ENCODE measurements around the gene TRIO. TPM values are rescaled to one million over a fixed set of nuclear protein-coding genes. Genes with fewer than 3 reads are reported as not detected.
A peak's percentile ranks its signal among the peaks of the same experiment; 100 is the strongest.

Gene TRIO
- total and polyA plus RNA-seq, 2 donors (not counting 1 experiment from before 2014, with no cell fraction given): 134 to 281 TPM

DNA sequence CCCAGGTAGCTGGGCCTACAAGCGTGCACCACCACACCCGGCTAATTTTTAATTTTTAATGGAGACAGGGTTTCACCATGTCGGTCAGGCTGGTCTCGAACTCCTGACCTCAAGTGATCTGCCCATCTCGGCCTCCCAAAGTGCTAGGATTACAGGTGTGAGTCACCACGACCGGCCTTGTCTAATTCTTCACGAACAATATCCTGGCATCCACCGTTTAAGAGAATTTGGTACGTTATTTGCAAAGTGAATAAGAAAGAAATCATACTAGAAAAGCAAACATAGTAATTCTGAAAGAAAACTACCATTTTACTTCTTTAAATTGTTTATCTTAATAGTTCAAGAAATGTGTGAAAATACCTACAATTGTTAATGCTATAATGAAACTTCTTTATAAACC lies 42.9 kb upstream of the TRIO start:
- TF ChIP-seq EZH2 (IDR thresholded peaks at IDR 0.05; ENCODE audit: low read length, missing control alignments): no peak
- TF ChIP-seq, protein P1, sequence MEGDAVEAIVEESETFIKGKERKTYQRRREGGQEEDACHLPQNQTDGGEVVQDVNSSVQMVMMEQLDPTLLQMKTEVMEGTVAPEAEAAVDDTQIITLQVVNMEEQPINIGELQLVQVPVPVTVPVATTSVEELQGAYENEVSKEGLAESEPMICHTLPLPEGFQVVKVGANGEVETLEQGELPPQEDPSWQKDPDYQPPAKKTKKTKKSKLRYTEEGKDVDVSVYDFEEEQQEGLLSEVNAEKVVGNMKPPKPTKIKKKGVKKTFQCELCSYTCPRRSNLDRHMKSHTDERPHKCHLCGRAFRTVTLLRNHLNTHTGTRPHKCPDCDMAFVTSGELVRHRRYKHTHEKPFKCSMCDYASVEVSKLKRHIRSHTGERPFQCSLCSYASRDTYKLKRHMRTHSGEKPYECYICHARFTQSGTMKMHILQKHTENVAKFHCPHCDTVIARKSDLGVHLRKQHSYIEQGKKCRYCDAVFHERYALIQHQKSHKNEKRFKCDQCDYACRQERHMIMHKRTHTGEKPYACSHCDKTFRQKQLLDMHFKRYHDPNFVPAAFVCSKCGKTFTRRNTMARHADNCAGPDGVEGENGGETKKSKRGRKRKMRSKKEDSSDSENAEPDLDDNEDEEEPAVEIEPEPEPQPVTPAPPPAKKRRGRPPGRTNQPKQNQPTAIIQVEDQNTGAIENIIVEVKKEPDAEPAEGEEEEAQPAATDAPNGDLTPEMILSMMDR (conservative IDR thresholded peaks at IDR 0.05 in 1 of 2, IDR thresholded peaks at IDR 0.05 in 1 of 2; ENCODE audit: low read depth in 1 of 2, low read length in 2 of 2): no peak
- Histone ChIP-seq H4K20me1 (ENCODE audit: control insufficient read depth, extremely low read depth, insufficient read depth, low read length) (no peaks in the 10 kb centered on the region), H3K9ac (ENCODE audit: insufficient read depth, low read length) (no peak overlapping the region), H3K4me2 (ENCODE audit: extremely low read depth, insufficient read depth, low read length) (no peak overlapping the region), H3K27ac (ENCODE audit: insufficient read depth, low read length) (no peak overlapping the region), H3K9me3 (ENCODE audit: control insufficient read depth, insufficient read depth, low read depth, low read length) (no peaks in the 10 kb centered on the region), H3K4me1 (ENCODE audit: control insufficient read depth, extremely low read depth, insufficient read depth, low read length) (peaks cover 1% of the 10 kb centered on the region), H3K36me3 (ENCODE audit: control insufficient read depth, insufficient read depth, low read length) (no peaks in the 10 kb centered on the region), H2AFZ (ENCODE audit: low read length) (no peak overlapping the region), H3K79me2 (ENCODE audit: control insufficient read depth, insufficient read depth, low read length) (no peaks in the 10 kb centered on the region), H3K27me3 (ENCODE audit: control insufficient read depth, insufficient read depth, low read length) (no peaks in the 10 kb centered on the region), H3K4me3 (replicated peaks in 1 of 4; ENCODE audit: control extremely low read depth in 1 of 4, insufficient read depth in 1 of 4, low read depth in 3 of 4, low read length in 4 of 4) (no peak overlapping the region)
- DNase-seq (ENCODE audit: low read depth in 2 of 2): no peak

DNA sequence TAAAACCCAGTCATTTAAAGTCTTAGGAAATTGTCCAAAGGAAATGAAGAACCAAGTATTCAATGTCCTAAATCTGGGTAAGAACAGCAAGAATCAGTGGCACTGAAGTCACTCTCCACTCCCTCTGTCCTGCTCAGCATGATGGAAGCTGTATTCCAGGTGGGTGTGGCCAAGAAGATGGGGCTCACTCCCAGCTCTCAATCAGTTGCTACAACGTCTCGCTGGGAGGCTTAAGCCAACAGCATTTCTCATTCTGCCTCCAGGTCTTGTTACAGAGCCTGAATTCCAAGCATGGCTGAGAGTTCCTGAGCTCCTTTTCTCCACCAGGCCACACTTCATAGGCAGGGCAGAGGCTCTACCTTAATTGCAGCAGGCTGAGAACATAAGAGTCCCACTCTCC lies 41.2 kb upstream of the TRIO start:
- TF ChIP-seq, protein P1 (conservative IDR thresholded peaks at IDR 0.05 in 1 of 2, IDR thresholded peaks at IDR 0.05 in 1 of 2; ENCODE audit: low read depth in 1 of 2, low read length in 2 of 2): no peak
- no peak for TF ChIP-seq EZH2 (IDR thresholded peaks at IDR 0.05; ENCODE audit: low read length, missing control alignments)
- Histone ChIP-seq H3K36me3 (ENCODE audit: control insufficient read depth, insufficient read depth, low read length) (no peaks in the 10 kb centered on the region), H3K4me2 (ENCODE audit: extremely low read depth, insufficient read depth, low read length) (no peak overlapping the region), H3K9ac (ENCODE audit: insufficient read depth, low read length) (no peak overlapping the region), H3K27ac (ENCODE audit: insufficient read depth, low read length) (no peak overlapping the region), H3K9me3 (ENCODE audit: control insufficient read depth, insufficient read depth, low read depth, low read length) (no peaks in the 10 kb centered on the region), H4K20me1 (ENCODE audit: control insufficient read depth, extremely low read depth, insufficient read depth, low read length) (no peaks in the 10 kb centered on the region), H3K27me3 (ENCODE audit: control insufficient read depth, insufficient read depth, low read length) (no peaks in the 10 kb centered on the region), H3K79me2 (ENCODE audit: control insufficient read depth, insufficient read depth, low read length) (no peaks in the 10 kb centered on the region), H2AFZ (ENCODE audit: low read length) (no peak overlapping the region), H3K4me3 (replicated peaks in 1 of 4; ENCODE audit: control extremely low read depth in 1 of 4, insufficient read depth in 1 of 4, low read depth in 3 of 4, low read length in 4 of 4) (no peak overlapping the region), H3K4me1 (ENCODE audit: control insufficient read depth, extremely low read depth, insufficient read depth, low read length) (peaks cover 2% of the 10 kb centered on the region)
- DNase-seq (ENCODE audit: low read depth in 2 of 2): peak in 1 of 2 donors; percentile 39

DNA sequence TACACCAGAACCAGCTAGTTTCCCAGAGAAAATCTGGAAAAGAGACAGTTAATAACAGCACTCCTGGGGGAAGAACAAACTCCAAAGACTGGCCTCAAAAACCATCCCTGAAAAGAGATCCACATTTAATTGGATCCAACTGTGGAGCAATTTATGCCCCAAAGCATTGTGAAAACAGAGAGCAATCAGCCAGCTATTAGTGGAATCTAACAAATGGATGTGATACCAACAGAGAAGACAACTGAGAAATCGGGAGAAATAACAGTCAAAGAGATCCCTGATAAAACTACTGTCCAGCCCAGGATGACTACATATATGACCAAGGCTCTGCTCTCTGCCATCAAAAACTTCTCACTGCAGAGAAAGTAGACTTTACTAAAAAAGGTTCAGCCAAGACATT lies 40.5 kb upstream of the TRIO start:
- no peak overlapping the region for H3K4me2 ChIP-seq (ENCODE audit: extremely low read depth, insufficient read depth, low read length)
- no peak overlapping the region for H2AFZ ChIP-seq (ENCODE audit: low read length)
- no peak overlapping the region for H3K4me3 ChIP-seq (replicated peaks in 1 of 4; ENCODE audit: control extremely low read depth in 1 of 4, insufficient read depth in 1 of 4, low read depth in 3 of 4, low read length in 4 of 4)
- TF ChIP-seq, protein P1 (conservative IDR thresholded peaks at IDR 0.05 in 1 of 2, IDR thresholded peaks at IDR 0.05 in 1 of 2; ENCODE audit: low read depth in 1 of 2, low read length in 2 of 2): no peak
- no peak for TF ChIP-seq EZH2 (IDR thresholded peaks at IDR 0.05; ENCODE audit: low read length, missing control alignments)
- H3K9me3 ChIP-seq (ENCODE audit: control insufficient read depth, insufficient read depth, low read depth, low read length): no peaks in the 10 kb centered on the region
- no peaks in the 10 kb centered on the region for H4K20me1 ChIP-seq (ENCODE audit: control insufficient read depth, extremely low read depth, insufficient read depth, low read length)
- DNase-seq (ENCODE audit: low read depth in 2 of 2): no peak
- H3K4me1 ChIP-seq (ENCODE audit: control insufficient read depth, extremely low read depth, insufficient read depth, low read length): peaks cover 2% of the 10 kb centered on the region
- no peak overlapping the region for H3K27ac ChIP-seq (ENCODE audit: insufficient read depth, low read length)
- H3K79me2 ChIP-seq (ENCODE audit: control insufficient read depth, insufficient read depth, low read length): no peaks in the 10 kb centered on the region
- H3K9ac ChIP-seq (ENCODE audit: insufficient read depth, low read length): no peak overlapping the region
- no peaks in the 10 kb centered on the region for H3K27me3 ChIP-seq (ENCODE audit: control insufficient read depth, insufficient read depth, low read length)
- H3K36me3 ChIP-seq (ENCODE audit: control insufficient read depth, insufficient read depth, low read length): no peaks in the 10 kb centered on the region
